ENCODE data around the gene VPS37B. TPM values are rescaled to one million over a fixed set of nuclear protein-coding genes. Genes with fewer than 3 reads are reported as not detected.

Gene VPS37B
- total RNA-seq, 4 donors from 2014 or later, result 46.6 to 126 (median 104) TPM

GRCh38 chr12:122858591-122859302 is 37.2 kb downstream of the VPS37B start:
- no peak for DNase-seq
- 86% methylated on average over 22 of the region's 22 CpGs; no CpG with 5 or more reads in 1 of the 2 donors for WGBS, 2 donors (ENCODE audit: low coverage in 1 of 2)
- H3K36me3 ChIP-seq, result no peaks in the 10 kb centered on the region
- no peak overlapping the region for H3K4me3 ChIP-seq
- peaks cover 12 to 29% (median 22%) of the 10 kb centered on the region in 4 donors for H3K4me1 ChIP-seq
- TF ChIP-seq POLR2A (IDR thresholded peaks at IDR 0.05) (no peak), CTCF (IDR thresholded peaks at IDR 0.05) (no peak), POLR2AphosphoS5 (IDR thresholded peaks at IDR 0.05) (no peak), EP300 (IDR thresholded peaks at IDR 0.05; ENCODE audit: low read depth) (no peak)
- H3K27me3 ChIP-seq, result no peaks in the 10 kb centered on the region
- in situ Hi-C loops (cut with MboI; ENCODE audit: low pct_ligation_motif_present in 1 of 4, low pct_unique_long_range_greater_than_20kb in 1 of 4, low sequenced_read_pairs in 3 of 4), result loop anchor here in 2 of 4 donors (5.0 to 25.0 kb wide), 2 partner anchors 94 to 379 kb away; partner anchors contain the start of genes MPHOSPH9 (in 2 of the 2) and MTRFR (in 2 of the 2)
- no peak overlapping the region for H3K27ac ChIP-seq
- intact Hi-C loops (cut with DNase I; ENCODE audit: low total_unique reads), result no loop called here
- H3K9me3 ChIP-seq, result no peaks in the 10 kb centered on the region

GRCh38 chr12:122858171-122858570 is 37.8 kb downstream of the VPS37B start:
- TF ChIP-seq CTCF (IDR thresholded peaks at IDR 0.05), result no peak
- no peak for TF ChIP-seq POLR2A (IDR thresholded peaks at IDR 0.05)
- no peak for TF ChIP-seq EP300 (IDR thresholded peaks at IDR 0.05; ENCODE audit: low read depth)
- no peak for TF ChIP-seq POLR2AphosphoS5 (IDR thresholded peaks at IDR 0.05)
- Histone ChIP-seq H3K27ac (no peak overlapping the region), H3K27me3 (no peaks in the 10 kb centered on the region), H3K4me1 (peaks cover 7 to 23% (median 18%) of the 10 kb centered on the region in 4 donors), H3K9me3 (no peaks in the 10 kb centered on the region), H3K4me3 (no peak overlapping the region), H3K36me3 (no peaks in the 10 kb centered on the region)
- DNase-seq, result no peak
- in situ Hi-C loops (cut with MboI; ENCODE audit: low pct_ligation_motif_present in 1 of 4, low pct_unique_long_range_greater_than_20kb in 1 of 4, low sequenced_read_pairs in 3 of 4), result loop anchor here in 2 of 4 donors (5.0 to 25.0 kb wide), 2 partner anchors 94 to 379 kb away; partner anchors contain the start of genes MPHOSPH9 (in 2 of the 2) and MTRFR (in 2 of the 2)
- intact Hi-C loops (cut with DNase I; ENCODE audit: low total_unique reads), result no loop called here
- WGBS, 2 donors (ENCODE audit: low coverage in 1 of 2), result 79% methylated on average over 12 of the region's 14 CpGs; no CpG with 5 or more reads in 1 of the 2 donors

- H3K36me3 ChIP-seq, result no peaks in the 10 kb centered on the region
- no peak for DNase-seq
- 87% methylated on average over 7 to 24 of the region's 24 CpGs for WGBS, 2 donors (ENCODE audit: low coverage in 1 of 2)
- TF ChIP-seq POLR2AphosphoS5 (IDR thresholded peaks at IDR 0.05) (peak in 1 of 3 donors; percentile 12), EP300 (IDR thresholded peaks at IDR 0.05; ENCODE audit: low read depth) (no peak)
- intact Hi-C loops (cut with DNase I; ENCODE audit: low total_unique reads), result no loop called here
- H3K27ac ChIP-seq, result no peak overlapping the region
- H3K9me3 ChIP-seq, result no peaks in the 10 kb centered on the region
- H3K4me1 ChIP-seq, result peaks cover 2 to 17% (median 11%) of the 10 kb centered on the region in 4 donors
- in situ Hi-C loops (cut with MboI; ENCODE audit: low pct_ligation_motif_present in 1 of 4, low pct_unique_long_range_greater_than_20kb in 1 of 4, low sequenced_read_pairs in 3 of 4), result loop anchor here in 2 of 4 donors (5.0 to 25.0 kb wide), 2 partner anchors 95 to 380 kb away; partner anchors contain the start of genes MPHOSPH9 (in 2 of the 2) and MTRFR (in 2 of the 2)
- H3K27me3 ChIP-seq, result no peaks in the 10 kb centered on the region
- H3K4me3 ChIP-seq, result no peak overlapping the region
Measured at GRCh38 chr12:122856999-122857671, 38.8 kb downstream of the VPS37B start.

GRCh38 chr12:122855928-122856831 is 39.7 kb downstream of the VPS37B start:
- Histone ChIP-seq H3K36me3 (no peaks in the 10 kb centered on the region), H3K27ac (no peak overlapping the region), H3K4me1 (peaks cover 0 to 12% (median 8%) of the 10 kb centered on the region in 4 donors), H3K9me3 (no peaks in the 10 kb centered on the region), H3K4me3 (no peak overlapping the region), H3K27me3 (no peaks in the 10 kb centered on the region)
- TF ChIP-seq CTCF (IDR thresholded peaks at IDR 0.05), result no peak
- TF ChIP-seq EP300 (IDR thresholded peaks at IDR 0.05; ENCODE audit: low read depth), result no peak
- TF ChIP-seq POLR2A (IDR thresholded peaks at IDR 0.05), result no peak
- TF ChIP-seq POLR2AphosphoS5 (IDR thresholded peaks at IDR 0.05), result no peak
- WGBS, 2 donors (ENCODE audit: low coverage in 1 of 2), result 92% methylated on average over 36 of the region's 40 CpGs; no CpG with 5 or more reads in 1 of the 2 donors
- intact Hi-C loops (cut with DNase I; ENCODE audit: low total_unique reads) (no loop called here), in situ Hi-C loops (cut with MboI; ENCODE audit: low pct_ligation_motif_present in 1 of 4, low pct_unique_long_range_greater_than_20kb in 1 of 4, low sequenced_read_pairs in 3 of 4) (loop anchor here in 2 of 4 donors (5.0 to 25.0 kb wide), 2 partner anchors 96 to 381 kb away; partner anchors contain the start of genes MPHOSPH9 (in 2 of the 2) and MTRFR (in 2 of the 2))
- DNase-seq, result no peak

Data from transverse colon (tissue), 4 donors.